Smooth muscle cell (in vitro differentiated cells): Measurements from ENCODE around the gene SLITRK4. TPM values are rescaled to one million over a fixed set of nuclear protein-coding genes. Genes with fewer than 3 reads are reported as not detected.
A peak's percentile ranks its signal among the peaks of the same experiment; 100 is the strongest.

Experiments used
- DNase-seq: peaks from one replicate; lab custom pipeline; 2025; ENCODE audit not compliant: unreplicated experiment; lab: John Stamatoyannopoulos, UW
- H2AFZ ChIP-seq: fragments of 200-600 bp; sonication (generic); 2 replicates; pipeline ENCODE4 v1.6.0; 2016; ENCODE audit warnings: antibody characterized with exemption, low read depth, mild to moderate bottlenecking
- H3F3A ChIP-seq: fragments of 200-600 bp; sonication (generic); 2 replicates; pipeline ENCODE4 v1.6.0; 2017; ENCODE audit warnings: antibody characterized with exemption, low read depth
- H3K27ac ChIP-seq: fragments of 200-600 bp; sonication (generic); 2 replicates; pipeline ENCODE4 v1.5.1; 2016; ENCODE audit warnings: low read depth, mild to moderate bottlenecking
- H3K27me3 ChIP-seq: fragments of 200-600 bp; sonication (generic); 2 replicates; pipeline ENCODE4 v1.6.1; 2016; ENCODE audit warnings: low read depth, mild to moderate bottlenecking
- H3K36me3 ChIP-seq: fragments of 200-600 bp; sonication (generic); 2 replicates; pipeline ENCODE4 v1.5.1; 2016; ENCODE audit warnings: low read depth
- H3K4me1 ChIP-seq: fragments of 200-600 bp; sonication (generic); 2 replicates; pipeline ENCODE4 v1.5.1; 2016; ENCODE audit warnings: low read depth
- H3K4me2 ChIP-seq: fragments of 200-600 bp; sonication (generic); 2 replicates; pipeline ENCODE4 v1.6.0; 2016; ENCODE audit warnings: mild to moderate bottlenecking
- H3K4me3 ChIP-seq: fragments of 200-600 bp; sonication (generic); 2 replicates; pipeline ENCODE4 v1.5.1; 2016; ENCODE audit warnings: mild to moderate bottlenecking
- H3K79me2 ChIP-seq: fragments of 200-600 bp; sonication (generic); 2 replicates; pipeline ENCODE4 v1.6.0; 2016; ENCODE audit warnings: low read depth, mild to moderate bottlenecking
- H3K9ac ChIP-seq: fragments of 200-600 bp; sonication (generic); 2 replicates; pipeline ENCODE4 v1.6.0; 2016; ENCODE audit warnings: low read depth
- H3K9me3 ChIP-seq: fragments of 200-600 bp; sonication (generic); replicated peaks from 2 replicates; pipeline ENCODE4 v1.5.1; 2016; ENCODE audit warnings: low read depth
- H4K20me1 ChIP-seq: fragments of 200-600 bp; sonication (generic); 2 replicates; pipeline ENCODE4 v1.6.0; 2016; ENCODE audit warnings: low read depth
- CTCF ChIP-seq: fragments of 200-600 bp; sonication (generic); IDR thresholded peaks from 2 replicates; pipeline ENCODE4 v1.5.1; 2017; ENCODE audit warnings: borderline replicate concordance, mild to moderate bottlenecking, antibody characterized with exemption; ENCODE audit not compliant: insufficient read depth, poor library complexity, severe bottlenecking
- WGBS: methylation state at CpG from one replicate; pipeline ENCODE4 v1.1.7; 2016; ENCODE audit warnings: low lambda C conversion rate; 5-methylcytosine and 5-hydroxymethylcytosine counted together
- polyA plus RNA-seq: library from polyadenylated mRNA; unstranded; fragments of >200 nt; fragmentation: Nextera tagmentation; extraction: Ambion mirVana; gene quantifications from 2 replicates; pipeline ENCODE4 v1.2.1, GENCODE V29; 2016
- total RNA-seq: library from RNA; depleted of rRNA; stranded (reverse); fragments of >200 nt; gene quantifications from 2 replicates; pipeline ENCODE4 v1.2.3, GENCODE V29; 2014

The SLITRK4 gene
- total and polyA plus RNA-seq, 2 experiments from 2014 or later, result 16.0 to 25.1 TPM

GRCh38 chrX:143633461-143634308, 2.2 kb downstream of the SLITRK4 start:
- TF ChIP-seq CTCF, result no peak
- Histone ChIP-seq H2AFZ (peak overlapping the region; percentile 23), H4K20me1 (no peaks in the 10 kb centered on the region), H3K9ac (peak overlapping the region; percentile 24), H3K9me3 (no peaks in the 10 kb centered on the region), H3K4me2 (peak overlapping the region; percentile 87), H3F3A (no peaks in the 10 kb centered on the region), H3K4me1 (no peaks in the 10 kb centered on the region), H3K27ac (peak overlapping the region; percentile 58), H3K79me2 (no peaks in the 10 kb centered on the region), H3K4me3 (peak overlapping the region; percentile 55), H3K36me3 (no peaks in the 10 kb centered on the region), H3K27me3 (no peaks in the 10 kb centered on the region)
- 48% methylated on average over 64 of the region's 64 CpGs for WGBS
- DNase-seq, result no peak

GRCh38 chrX:143632625-143633410, 3.1 kb downstream of the SLITRK4 start:
- TF ChIP-seq CTCF, result no peak

GRCh38 chrX:143623657-143624056, 12.2 kb downstream of the SLITRK4 start:
- WGBS, result 54% methylated on average over 2 of the region's 2 CpGs

More at GRCh38 chrX:143632625-143633410, 3.1 kb downstream of the SLITRK4 start:
- no peak for DNase-seq
- H3K27ac ChIP-seq, result peak overlapping the region; percentile 58
- peak overlapping the region; percentile 55 for H3K4me3 ChIP-seq
- H3F3A ChIP-seq, result no peaks in the 10 kb centered on the region
- whole genome bisulfite sequencing, result 45% methylated on average over 7 of the region's 7 CpGs
- H3K4me1 ChIP-seq, result no peaks in the 10 kb centered on the region
- H3K79me2 ChIP-seq, result no peaks in the 10 kb centered on the region
- H3K9ac ChIP-seq, result peak overlapping the region; percentile 24
- peak overlapping the region; percentile 23 for H2AFZ ChIP-seq
- no peaks in the 10 kb centered on the region for H3K27me3 ChIP-seq
- H3K4me2 ChIP-seq, result peak overlapping the region; percentile 87
- H4K20me1 ChIP-seq, result no peaks in the 10 kb centered on the region
- no peaks in the 10 kb centered on the region for H3K36me3 ChIP-seq
- H3K9me3 ChIP-seq, result no peaks in the 10 kb centered on the region

More at GRCh38 chrX:143623657-143624056, 12.2 kb downstream of the SLITRK4 start:
- no peaks in the 10 kb centered on the region for H3K4me1 ChIP-seq
- H3K27me3 ChIP-seq, result no peaks in the 10 kb centered on the region
- H2AFZ ChIP-seq, result no peak overlapping the region
- TF ChIP-seq CTCF, result no peak
- no peaks in the 10 kb centered on the region for H3F3A ChIP-seq
- H3K36me3 ChIP-seq, result no peaks in the 10 kb centered on the region
- no peaks in the 10 kb centered on the region for H3K79me2 ChIP-seq
- no peak overlapping the region for H3K4me3 ChIP-seq
- H3K9ac ChIP-seq, result no peak overlapping the region
- H3K4me2 ChIP-seq, result no peak overlapping the region
- H3K9me3 ChIP-seq, result no peaks in the 10 kb centered on the region
- no peak for DNase-seq
- no peaks in the 10 kb centered on the region for H4K20me1 ChIP-seq
- H3K27ac ChIP-seq, result no peak overlapping the region
